ENCODE data around the gene POLRMT.
"Not testable (repeated sequence)": the region's sequence is repeated elsewhere in the genome, so short reads cannot be mapped to it uniquely, and the experiment has no call there.

Gene POLRMT

DNA sequence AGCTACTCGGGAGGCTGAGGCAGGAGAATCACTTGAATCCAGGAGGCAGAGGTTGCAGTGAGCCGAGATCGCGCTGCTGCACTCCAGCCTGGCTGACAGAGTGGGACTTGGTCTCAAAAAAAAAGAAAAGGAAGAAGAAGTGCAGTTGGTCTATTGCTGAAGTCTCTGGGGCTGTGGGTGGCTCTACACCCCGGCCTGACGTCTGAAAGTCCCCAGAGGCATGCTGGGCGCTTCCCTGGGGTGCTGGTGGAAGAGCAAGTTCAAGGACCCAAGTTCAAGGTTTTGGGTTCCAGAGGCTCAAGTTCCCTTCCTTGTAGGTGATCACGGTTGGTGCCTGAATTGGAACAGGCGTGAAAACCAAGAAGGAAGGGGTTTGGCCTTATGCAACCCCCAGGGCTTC is 39.8 kb downstream of the POLRMT start:
- no peak for DNase-seq (ENCODE audit: low read depth in 2 of 2)

DNA sequence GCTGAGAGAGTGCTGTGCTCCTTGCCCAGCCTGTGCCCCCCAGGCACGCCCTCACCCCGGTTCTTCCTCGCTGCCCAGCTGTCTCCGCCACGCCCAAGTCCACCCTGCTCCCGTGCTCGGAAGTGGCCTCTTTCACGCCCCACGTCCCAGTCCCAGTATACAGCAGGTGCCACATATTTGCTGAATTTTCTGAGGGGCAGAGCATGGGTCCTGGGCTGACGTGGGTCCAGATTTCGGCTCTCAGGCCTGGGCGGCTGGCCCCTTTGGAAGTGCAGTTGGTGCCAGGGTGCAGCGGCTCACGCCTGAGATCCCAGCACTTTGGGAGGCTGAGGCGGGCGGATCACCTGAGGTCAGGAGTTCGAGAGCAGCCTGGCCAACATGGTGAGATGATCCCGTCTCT is 40.3 kb downstream of the POLRMT start:
- no peak for DNase-seq (ENCODE audit: low read depth in 2 of 2)

DNA sequence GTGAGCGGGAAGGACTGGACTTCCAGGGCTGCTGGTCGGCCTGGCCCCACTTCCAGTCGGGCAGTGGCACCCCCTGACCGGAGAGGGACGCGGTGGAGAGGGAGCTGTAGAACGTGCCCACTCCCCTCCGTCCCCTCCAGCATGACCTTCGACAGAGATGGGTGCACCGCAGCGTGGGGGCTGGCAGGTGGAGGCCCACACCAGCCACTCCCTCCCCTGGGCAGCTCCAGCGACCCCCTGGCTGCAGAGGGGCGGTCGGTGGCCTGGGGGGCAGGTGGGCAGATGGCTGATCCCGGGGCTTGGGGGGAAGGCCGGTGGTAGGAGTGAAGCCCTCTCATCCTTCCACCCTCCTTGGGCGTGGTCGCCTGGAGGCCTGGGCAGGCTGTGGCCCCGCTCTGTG is 41.2 kb downstream of the POLRMT start:
- no peak for DNase-seq (ENCODE audit: low read depth in 2 of 2)

DNA sequence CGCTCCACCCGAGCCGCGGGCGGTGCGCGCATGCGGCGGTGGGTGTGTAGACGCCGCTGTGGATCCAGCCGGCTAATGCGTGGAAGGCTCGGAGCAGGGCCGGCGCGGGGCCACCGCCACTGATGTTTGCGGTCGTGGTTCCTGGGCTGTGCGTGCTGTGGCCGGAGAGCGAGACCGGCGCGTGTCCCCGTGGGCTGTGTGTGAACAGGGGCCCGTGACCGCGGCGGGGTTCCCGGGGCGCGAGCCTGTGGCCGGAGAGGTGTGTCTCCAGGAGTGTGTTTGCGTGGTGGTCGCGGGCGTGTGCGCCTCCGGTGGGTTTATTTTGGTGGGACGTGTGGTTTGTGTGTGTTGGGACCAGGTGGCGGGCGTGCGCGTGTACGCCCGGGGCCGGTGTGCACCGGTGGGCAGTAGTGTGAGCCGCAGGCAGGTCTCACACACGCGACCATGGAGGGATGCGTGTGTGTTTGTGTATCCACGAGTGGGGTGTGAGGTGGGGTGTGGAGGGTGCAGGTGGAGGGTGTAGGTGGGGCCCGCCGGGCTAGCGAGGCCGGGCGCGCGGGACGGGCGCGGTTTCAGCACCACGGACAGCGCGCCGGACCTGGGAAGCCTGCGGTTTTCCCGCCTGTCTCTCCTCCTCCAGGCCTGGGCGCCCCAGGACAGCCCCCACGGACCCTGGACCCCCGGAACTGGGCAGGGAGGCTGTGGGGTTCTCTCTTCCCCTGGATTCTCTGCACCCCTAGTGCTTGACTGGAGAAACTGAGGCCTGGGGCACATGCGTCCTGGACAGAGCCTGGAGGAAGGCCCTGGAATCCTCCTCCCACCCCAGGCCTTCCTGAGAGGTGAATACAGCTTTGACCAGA is 42.0 kb downstream of the POLRMT start:
- no peak for DNase-seq (ENCODE audit: low read depth in 2 of 2)

DNA sequence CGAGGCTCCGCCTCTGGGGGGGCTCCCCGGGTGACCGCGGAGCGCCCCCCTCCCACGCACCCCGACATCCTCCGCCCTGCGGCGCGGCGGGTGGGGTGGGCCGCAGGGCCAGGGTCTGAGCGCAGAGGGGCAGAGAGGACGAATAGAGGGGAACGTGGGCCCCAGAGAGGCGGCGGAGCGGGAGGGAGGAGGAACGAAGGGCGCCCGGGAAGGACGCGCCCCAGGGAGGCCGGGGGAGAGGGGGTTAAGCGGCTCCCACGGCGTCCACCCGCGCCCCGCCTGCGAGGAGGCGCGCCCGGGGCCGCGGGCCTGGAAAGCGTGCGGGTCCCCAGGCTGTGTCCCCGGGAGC is 42.6 kb downstream of the POLRMT start:
- DNase-seq (ENCODE audit: low read depth in 2 of 2) = no peak

DNA sequence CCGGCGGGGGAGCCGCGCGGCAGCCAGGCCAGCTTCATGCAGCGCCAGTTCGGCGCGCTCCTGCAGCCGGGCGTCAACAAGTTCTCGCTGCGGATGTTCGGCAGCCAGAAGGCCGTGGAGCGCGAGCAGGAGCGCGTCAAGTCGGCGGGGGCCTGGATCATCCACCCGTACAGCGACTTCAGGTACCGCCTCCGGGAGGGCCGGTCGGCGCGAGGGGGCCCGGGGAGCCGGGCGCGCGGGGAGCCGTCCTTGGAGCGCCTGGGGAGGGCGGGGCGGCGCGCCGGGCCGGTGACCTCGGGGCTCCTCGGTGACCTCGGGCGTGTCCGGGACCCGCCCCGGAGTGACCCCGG is 43.0 kb downstream of the POLRMT start:
- DNase-seq (ENCODE audit: low read depth in 2 of 2) = no peak

DNA sequence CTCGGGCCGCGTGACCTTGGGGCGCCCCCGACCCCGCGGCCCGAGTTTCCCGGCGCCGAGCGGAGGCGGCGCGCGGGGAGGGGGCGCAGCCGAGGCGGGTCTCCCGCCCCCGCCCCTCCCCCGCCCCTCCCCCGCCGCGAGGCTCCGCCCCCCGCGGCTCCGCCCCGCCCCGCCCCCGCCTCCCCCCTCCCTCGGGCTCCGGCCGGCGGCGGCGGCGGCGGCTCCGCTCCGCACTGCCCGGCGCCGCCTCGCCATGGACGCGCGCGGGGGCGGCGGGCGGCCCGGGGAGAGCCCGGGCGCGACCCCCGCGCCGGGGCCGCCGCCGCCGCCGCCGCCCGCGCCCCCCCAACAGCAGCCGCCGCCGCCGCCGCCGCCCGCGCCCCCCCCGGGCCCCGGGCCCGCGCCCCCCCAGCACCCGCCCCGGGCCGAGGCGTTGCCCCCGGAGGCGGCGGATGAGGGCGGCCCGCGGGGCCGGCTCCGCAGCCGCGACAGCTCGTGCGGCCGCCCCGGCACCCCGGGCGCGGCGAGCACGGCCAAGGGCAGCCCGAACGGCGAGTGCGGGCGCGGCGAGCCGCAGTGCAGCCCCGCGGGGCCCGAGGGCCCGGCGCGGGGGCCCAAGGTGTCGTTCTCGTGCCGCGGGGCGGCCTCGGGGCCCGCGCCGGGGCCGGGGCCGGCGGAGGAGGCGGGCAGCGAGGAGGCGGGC is 43.5 kb downstream of the POLRMT start, which contains the start of gene HCN2:
Gene HCN2 (plus strand): TSS at position 189 of the 703 bp plus-strand sequence. CDS start 65 bp downstream, at position 254.
- no peak for DNase-seq (ENCODE audit: low read depth in 2 of 2)

DNA sequence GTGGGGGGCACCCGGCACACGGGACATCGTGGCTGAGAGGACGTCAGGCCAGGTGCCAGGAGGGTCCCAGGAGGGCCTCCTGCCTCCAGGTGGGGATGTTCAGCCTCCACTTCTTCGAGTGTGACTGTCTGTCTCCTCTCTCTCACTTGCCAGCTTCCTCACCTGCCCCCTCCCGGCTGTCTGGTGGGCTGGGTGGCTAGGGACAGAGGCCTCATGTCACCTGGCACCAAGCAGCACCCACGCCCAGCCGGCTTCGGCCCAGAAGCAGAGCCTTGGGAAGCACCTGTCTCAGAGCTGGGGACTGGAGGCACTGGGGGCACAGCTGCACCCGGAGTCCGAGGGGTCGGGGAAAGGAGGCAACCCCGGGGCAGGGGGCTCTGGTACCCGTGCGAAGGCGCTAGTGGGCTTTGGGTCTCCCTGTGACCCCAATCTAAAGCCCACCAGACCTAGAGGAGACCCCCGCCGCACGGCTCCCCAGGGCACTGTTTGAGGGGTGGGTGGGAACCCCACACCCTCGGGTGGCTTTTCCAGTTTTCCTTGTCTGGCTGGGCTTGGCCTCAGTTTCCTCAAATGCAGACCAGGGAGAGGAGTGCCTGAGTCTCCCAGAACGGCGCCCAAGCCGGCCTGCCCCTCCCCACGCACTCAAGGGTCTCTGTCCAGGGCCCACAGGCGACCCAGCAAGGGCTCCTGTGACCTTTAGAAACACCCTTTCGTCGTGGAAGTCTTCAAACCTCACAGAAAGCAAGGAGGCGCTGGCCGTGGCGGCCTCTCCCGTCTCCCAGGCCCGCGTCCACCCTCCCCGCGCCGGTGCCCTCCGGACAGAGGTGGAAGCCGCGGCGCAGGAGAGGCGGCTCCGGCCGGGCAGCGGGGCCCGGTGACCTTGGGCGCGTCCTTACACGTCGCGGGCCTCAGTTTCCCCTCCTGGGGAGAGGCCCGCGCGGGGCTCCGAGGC is 44.3 kb downstream of the POLRMT start:
- DNase-seq (ENCODE audit: low read depth in 2 of 2) = no peak

DNA sequence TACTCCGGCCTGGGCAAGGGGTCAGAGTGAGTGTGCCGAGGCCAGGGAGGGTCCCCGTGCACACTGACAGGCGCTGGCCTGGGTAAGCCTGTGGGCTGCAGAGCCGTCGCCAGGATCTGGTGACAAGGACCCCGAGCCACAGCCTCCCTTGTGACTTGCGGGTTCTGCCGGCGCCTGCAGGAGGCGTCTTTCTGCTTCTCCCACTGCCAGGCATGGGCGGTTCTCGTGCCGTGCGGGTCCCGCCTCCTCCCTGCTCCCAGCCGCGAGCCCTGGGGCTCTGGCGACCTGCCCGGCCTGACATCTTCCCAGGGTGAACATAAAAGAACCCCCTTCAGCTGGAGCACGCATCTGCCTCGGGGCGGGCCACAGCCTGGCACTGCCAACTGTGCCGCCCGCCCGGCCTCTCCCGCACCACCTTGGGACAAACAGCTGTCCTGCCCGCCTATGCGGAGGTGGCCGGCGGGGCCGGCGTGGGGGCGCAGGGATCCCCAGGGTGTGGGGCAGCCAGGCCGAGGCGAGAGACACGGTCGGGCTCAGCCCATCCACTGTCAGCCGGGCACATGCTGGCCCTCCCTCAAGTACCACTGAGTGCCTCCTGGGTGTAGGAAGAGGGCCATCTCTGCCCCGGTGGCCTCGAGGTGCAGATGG is 45.1 kb downstream of the POLRMT start:
- DNase-seq (ENCODE audit: low read depth in 2 of 2) = peak in 1 of 2 donors; percentile 63

DNA sequence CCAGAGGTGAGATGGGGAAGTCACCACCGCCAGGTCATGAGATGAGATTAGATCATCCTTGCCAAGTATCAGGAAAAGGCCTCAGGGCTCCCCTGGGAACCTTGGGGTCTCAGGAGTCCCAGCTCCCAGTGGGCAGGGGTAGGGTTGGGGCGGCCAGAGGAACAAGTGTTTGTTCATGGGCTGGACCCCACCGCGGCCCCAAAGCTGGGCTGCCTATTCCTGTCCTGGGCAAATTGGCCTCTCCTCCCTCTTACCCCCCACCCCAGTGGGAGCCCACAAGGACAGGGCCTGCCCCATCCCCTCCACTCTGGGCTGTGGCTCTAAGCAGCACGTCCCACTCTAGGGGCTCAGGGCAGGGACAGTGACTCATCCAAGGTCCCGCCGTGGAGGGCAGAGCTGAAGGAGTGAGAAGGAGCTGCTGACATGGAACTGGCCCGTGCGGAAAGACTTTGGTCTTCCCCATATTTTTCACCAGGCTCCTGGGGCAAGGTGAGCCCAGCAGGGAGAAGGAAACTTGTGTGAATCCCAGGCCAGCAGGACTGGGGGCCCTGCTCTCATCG is 47.7 kb downstream of the POLRMT start:
- no peak for DNase-seq (ENCODE audit: low read depth in 2 of 2)

DNA sequence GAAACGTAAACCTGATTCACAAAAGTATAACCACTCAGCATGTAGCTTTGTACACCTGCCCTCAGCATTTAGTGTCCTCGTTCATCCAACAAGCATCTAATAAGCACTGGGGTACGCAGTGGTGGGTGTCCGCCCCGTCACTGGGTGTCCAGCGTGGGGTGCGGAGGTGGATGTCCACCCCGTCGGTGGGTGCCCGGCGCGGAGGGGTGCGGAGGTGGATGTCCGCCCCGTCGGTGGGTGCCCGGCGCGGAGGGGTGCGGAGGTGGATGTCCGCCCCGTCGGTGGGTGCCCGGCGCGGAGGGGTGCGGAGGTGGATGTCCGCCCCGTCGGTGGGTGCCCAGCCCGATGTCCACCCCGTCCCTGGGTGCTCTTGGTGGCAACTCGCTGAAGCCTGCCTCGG is 48.2 kb downstream of the POLRMT start:
- not testable (repeated sequence) for DNase-seq (ENCODE audit: low read depth in 2 of 2)

DNA sequence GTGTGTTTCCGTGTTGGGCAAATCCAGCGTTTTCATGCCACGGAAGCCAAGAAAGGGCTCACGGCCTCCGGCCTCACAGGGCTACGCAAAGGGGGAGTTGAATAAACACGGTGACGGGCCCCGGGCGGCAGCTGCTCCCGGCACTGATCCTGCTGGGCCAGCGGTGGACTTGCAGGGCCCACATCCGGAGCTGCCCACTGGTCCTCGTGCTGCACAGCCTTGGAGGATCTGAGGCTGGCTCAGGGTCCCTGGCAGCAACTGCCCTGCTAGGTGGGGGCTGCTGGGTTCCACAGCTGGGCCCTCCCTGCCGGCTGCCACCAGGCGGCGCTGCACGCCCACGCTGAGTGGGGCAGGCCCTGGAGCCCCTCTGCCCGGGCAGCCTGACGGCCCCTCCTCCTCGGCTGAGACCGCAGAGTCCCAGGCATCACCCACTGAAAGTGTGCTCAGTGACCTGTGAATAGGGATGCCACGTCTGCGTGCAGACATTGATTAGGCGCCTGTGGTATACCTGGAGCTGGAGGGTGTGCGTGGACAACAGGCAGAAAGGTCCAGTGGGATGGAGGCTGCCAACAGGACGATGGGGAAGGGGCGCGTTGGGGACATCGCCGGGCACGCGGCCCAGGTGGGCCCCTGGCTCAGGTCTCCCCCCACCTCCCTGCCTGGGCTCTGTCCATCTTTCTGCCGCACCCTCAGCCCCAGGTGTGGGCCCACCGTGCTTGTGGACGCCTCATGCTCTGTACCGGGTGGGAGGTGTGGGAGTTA is 48.9 kb downstream of the POLRMT start:
- peak; percentile 51 to 60 for DNase-seq (ENCODE audit: low read depth in 2 of 2)

DNA sequence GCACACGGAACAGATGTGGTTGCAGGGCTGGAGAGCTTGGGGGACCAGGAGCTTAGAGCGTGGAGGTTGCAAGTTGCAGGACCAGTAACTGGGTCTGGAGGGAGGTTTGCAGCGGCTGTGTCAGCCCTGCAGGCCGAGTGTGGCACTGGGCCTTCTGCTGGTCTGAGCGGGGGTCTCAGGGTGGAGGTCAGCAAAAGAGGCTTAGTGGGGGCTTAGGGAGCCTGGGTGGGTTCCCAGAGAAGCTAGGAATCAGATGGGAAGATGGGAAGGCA is 49.4 kb downstream of the POLRMT start:
- no peak for DNase-seq (ENCODE audit: low read depth in 2 of 2)

DNA sequence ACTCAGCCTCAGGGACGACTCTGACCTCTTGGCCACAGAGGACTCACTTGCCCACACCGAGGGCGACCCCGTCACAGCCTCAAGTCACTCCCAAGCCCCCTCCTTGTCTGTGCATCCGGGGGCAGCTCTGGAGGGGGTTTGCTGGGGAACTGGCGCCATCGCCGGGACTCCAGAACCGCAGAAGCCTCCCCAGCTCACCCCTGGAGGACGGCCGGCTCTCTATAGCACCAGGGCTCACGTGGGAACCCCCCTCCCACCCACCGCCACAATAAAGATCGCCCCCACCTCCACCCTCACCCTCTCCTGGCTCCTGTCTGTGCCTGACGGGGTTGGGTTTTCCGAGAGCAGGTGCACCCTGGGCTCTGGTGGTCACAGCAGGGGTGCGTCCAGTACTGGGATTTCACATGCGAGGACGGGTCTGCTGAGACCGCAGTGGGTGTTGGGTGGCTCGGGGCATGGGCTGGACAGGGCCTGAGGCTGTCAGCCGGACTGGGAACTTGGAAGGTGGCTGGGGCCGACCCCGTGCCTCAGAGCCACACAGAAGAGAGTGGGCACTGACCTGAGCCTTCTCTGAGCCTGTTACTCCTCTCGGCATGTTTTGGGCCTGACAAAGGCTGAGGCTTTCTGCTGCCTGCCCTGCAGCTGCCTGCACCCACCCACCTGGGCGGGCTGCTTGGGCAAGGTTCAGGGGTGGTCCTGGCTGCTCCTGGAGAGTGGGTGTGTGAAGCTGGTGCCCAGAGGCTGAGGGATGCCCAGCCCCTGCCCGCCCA is 50.0 kb downstream of the POLRMT start:
- no peak for DNase-seq (ENCODE audit: low read depth in 2 of 2)

DNA sequence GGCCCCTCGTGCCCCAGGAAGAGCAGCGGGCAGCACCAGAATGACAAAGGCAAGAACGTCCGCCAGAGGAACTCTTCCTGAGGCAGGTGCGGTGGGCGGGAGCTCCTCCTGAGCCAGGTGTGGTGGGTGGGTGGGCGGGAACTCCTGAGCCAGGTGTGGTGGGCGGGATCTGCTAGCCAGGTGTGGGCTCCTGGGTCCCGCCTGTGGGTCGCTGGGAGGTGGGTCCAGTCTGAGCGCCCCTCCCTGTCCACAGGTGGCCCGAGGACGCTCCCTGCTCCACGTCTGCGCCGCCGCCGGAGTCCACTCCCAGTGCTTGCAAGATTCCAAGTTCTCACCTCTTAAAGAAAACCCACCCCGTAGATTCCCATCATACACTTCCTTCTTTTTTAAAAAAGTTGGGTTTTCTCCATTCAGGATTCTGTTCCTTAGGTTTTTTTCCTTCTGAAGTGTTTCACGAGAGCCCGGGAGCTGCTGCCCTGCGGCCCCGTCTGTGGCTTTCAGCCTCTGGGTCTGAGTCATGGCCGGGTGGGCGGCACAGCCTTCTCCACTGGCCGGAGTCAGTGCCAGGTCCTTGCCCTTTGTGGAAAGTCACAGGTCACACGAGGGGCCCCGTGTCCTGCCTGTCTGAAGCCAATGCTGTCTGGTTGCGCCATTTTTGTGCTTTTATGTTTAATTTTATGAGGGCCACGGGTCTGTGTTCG is 50.7 kb downstream of the POLRMT start:
- no peak for DNase-seq (ENCODE audit: low read depth in 2 of 2)

DNA sequence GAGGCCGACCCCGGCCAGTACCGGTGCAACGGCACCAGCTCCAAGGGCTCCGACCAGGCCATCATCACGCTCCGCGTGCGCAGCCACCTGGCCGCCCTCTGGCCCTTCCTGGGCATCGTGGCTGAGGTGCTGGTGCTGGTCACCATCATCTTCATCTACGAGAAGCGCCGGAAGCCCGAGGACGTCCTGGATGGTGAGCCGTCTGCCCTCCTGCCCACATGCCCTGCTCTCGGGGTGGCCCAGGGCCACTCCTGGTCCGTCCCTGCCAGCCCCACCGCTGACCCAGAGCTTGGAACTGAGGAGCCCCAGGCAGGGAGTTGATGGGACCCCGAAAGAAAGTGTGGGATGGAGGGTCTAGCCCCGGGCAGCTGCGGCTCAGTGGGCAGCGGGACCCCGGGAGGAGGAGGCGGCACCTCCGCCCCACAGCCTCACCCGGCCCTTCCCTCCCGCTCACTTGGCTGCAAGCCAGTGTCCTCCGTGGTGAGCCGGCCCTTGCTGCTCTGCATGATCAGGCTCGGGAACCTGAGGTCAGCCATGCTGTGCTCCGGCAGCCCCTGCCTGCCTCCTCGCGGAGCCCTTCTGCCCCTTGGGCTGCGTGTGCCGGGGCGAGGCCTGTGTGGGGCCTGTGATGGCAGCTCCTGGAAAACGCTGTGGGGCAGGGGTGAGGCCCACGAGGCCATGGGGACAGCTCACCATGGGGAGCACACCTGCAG is 51.8 kb downstream of the POLRMT start:
- no peak for DNase-seq (ENCODE audit: low read depth in 2 of 2)

DNA sequence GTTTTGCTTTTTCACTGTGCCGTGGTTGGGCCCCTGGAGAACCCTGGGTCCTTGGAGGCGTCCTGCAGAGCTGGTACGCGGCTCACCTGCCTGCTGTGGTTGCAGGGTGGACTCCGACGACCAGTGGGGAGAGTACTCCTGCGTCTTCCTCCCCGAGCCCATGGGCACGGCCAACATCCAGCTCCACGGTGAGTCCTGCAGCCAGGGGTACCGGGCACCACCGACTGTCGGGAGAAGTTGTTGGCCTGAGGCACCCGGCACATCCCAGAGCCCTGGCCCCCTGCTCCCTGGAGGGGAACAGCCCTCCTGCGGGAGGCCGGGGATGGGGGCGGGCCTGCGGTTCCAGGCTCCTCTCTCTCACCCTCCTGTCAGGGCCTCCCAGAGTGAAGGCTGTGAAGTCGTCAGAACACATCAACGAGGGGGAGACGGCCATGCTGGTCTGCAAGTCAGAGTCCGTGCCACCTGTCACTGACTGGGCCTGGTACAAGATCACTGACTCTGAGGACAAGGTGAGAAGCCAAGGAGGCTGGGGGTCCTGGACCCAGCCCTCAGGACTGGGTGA is 53.0 kb downstream of the POLRMT start:
- DNase-seq (ENCODE audit: low read depth in 2 of 2) = no peak

DNA sequence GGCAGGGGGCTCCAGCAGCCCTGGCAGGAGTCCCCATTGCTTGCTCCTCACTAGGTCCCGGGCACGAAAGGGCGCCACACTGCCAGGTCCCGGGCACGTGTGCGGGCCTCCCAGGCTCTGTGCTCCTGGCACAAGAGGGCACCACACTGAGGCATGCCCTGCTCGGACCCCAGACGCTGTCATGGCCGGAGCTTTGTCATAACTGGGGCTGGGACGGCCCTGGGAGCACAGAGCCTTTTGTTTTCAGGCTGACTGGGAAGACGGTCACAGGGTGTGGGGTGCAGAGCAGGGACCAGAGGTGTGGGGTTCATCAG is 53.5 kb downstream of the POLRMT start:
- DNase-seq (ENCODE audit: low read depth in 2 of 2) = no peak
